HG03439 (cell line): Measurements from ENCODE around the gene TBL1XR1.
"Not testable (repeated sequence)": the region's sequence is repeated elsewhere in the genome, so short reads cannot be mapped to it uniquely, and the experiment has no call there.

Experiments
- ATAC-seq: cut with Tn5 transposase; IDR thresholded peaks from one replicate; pipeline ENCODE4 v1.9.1; 2021; ENCODE audit warnings: mild to moderate bottlenecking, moderate library complexity; ENCODE audit not compliant: unreplicated experiment

The TBL1XR1 gene

GRCh38 chr3:177035676-177036075, 161.6 kb downstream of the TBL1XR1 start:
- no peak for ATAC-seq

DNA sequence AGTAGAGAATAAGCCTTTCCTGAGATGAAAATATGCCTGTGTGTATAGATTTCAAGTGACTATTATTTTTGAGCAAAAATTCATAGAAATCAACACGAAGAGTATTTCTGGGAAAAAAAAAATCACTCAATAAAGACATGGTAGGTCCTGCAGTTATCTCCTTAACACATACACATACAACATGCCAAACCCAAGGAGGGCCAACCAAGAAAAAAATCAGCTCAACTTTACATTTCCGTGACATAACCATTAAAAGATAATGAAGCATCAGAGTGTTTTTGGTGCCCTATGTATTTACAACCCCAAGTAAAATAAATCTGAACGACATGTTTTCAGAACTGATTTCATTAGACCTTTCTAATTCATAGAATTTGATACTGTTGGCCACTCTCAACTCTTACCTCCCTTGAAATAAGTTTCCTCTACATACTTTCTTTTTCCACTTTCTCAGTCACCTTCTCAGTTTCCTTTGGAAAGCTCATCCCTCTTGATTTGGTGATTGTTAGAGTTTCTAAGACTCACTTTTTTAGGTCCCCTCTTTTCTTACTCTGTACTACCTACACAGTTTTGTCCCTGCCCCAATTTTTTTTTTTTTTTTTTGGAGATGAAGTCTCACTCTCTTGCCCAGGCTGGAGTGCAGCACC, 162.3 kb downstream of the TBL1XR1 start:
- ATAC-seq = no peak

GRCh38 chr3:177026505-177027277, 170.6 kb downstream of the TBL1XR1 start:
- no peak for ATAC-seq

DNA sequence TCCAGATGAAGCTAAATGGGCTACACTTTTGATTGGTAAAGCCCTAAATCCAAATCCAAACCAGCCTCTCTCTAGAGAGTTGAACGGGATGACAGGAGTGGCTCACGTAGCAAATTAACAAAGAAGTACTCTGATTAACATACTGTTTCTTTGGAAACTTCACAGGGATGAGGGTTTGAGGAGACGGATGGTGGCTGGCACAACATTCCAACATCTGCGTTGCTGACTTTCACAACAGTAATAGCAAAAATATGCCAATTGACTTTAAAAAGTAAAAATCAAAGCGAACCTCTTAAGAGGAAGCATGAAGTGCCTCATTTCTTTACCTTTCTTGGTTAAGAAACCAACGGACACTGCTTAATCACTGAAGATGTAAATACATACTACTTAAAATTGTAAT, 181.4 kb downstream of the TBL1XR1 start:
- no peak for ATAC-seq

- no peak for ATAC-seq
Measured at GRCh38 chr3:177013681-177014280, 183.5 kb downstream of the TBL1XR1 start.

- ATAC-seq = no peak
Measured at GRCh38 chr3:177005718-177006405, 191.4 kb downstream of the TBL1XR1 start.

- ATAC-seq = not testable (repeated sequence)
Measured at GRCh38 chr3:177000159-177000558, 197.1 kb downstream of the TBL1XR1 start.

DNA sequence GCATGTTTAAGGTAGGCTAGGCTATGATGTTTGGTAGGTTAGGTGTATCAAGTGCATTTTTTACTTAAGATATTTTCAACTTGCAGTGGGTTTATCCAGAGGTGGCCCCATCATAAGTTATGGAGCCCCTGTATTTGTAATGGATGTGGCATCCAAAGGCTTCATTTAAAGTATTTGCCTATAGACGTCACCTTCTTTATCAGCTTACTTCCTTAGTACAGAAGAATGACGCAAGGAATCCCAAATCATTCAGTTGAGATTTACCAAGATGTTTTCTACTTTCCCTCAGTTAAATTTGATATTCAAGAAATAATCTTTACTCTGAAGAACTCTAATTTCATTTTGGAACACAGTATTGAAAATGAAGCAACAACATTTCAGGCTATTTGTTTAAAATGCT, 201.3 kb downstream of the TBL1XR1 start:
- no peak for ATAC-seq

DNA sequence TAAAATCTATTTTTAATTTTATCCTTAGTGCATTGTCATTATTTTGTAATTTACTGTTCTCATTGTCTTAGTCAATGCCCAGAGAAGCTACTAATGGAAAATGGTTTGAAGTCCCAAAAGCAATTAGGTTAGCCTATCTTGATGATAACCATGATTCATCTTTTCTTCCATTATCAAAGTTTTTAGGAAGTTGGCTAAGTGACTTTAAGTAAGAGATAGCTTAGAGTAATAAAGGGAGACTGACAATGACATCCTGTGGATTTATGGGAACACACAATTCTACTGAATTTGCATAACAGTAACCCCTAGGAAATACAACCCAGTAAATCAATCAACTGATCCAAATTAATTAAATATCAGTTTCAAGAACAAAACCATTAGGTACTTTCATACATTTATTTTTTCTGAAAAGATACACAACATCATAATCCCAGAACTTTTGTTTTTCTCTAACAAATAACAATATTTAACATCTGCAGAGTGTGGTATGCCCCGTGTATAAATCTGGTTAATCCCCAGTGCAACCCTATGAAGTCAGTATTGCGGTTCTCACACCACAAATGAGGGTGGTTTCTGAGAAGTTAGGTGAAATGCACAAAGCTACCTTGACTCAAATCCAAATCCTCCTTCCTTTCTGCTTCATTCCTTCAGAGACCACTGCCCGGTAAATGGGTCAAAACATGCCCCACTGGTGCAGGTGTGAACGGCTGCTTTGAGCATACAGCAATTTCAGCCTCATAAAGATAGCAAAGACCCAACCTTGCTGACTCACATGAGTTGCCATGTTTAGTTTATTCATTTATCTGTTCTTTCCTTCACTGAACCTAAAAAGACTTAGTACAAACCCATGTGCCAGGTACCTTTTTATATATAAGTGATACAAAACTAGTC, 202.1 kb downstream of the TBL1XR1 start:
- ATAC-seq = no peak

GRCh38 chr3:176994393-176994792, 202.9 kb downstream of the TBL1XR1 start:
- ATAC-seq = no peak

GRCh38 chr3:176992978-176993377, 204.3 kb downstream of the TBL1XR1 start:
- ATAC-seq = no peak

GRCh38 chr3:176992565-176992964, 204.7 kb downstream of the TBL1XR1 start:
- ATAC-seq = no peak

GRCh38 chr3:176988795-176989194, 208.5 kb downstream of the TBL1XR1 start:
- no peak for ATAC-seq

GRCh38 chr3:176987901-176988650, 209.2 kb downstream of the TBL1XR1 start:
- no peak for ATAC-seq

DNA sequence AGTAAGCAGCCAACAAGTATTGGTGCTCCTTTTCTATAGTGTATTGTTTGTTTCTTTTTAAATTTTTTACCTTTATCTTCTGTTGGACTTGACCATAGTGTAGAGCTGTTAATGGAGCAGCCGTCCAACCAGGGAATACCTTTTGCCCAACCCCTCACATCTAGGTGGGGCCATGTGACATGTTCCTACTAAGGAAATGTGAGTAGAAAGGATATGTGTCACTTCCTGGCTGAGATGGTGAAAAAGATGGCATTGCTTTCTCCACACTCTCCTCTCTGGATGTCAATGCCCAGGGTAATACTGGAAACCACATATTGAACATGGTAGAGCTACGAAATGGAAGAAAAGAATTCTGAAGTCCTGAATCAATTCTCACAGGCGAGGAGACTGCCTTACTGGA, 218.8 kb downstream of the TBL1XR1 start:
- ATAC-seq = no peak

- no peak for ATAC-seq
Measured at GRCh38 chr3:176977331-176977730, 220.0 kb downstream of the TBL1XR1 start.

DNA sequence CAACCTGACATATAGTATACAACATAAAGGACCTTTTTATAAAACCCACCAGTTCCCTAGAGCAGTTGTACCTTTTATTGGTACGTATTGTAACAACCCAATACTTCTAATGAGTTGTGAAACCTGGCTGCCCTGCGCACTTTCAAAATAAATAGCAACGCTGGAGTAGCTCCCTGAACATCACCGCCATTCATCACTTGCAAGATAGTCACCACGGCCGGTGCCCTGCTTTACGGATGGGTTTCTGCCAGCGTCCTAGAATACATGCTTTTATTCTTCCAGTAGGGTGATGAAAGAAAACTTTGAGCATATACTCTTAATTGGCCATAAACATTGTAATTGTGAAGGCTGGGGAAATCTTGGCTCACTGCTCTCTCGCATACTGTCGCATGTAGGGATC, 220.7 kb downstream of the TBL1XR1 start:
- ATAC-seq = no peak

- ATAC-seq = no peak
Measured at GRCh38 chr3:176974279-176974678, 223.0 kb downstream of the TBL1XR1 start.

DNA sequence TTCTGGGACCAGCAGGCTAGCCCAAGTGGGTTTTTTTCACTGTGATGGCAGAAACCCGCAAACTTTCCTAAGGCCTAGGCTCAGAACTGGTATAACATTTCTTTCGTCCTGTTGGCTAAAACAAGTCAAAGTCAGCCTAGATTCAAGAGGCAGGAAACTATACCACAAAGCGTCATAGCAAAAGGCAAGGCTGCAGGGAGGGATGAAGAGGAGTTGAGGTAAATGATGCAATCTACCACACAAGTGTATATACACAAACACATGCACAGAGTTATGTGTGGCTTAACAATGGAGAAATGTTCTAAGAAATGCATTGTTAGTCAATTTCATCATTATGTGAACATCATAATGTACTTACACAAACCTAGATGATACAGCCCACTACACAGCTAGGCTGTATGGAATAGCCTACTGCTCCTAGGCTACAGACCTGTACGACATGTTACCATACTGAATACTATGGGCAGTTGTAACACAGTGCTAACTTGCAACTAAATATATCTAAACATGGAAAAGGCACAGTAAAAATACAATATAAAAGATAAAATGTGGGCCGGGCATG, 225.6 kb downstream of the TBL1XR1 start:
- ATAC-seq = no peak

GRCh38 chr3:176970770-176971169, 226.5 kb downstream of the TBL1XR1 start:
- ATAC-seq = no peak
